ENCODE data around the gene LRRC3. TPM values are rescaled to one million over a fixed set of nuclear protein-coding genes. Genes with fewer than 3 reads are reported as not detected.
"Not testable (repeated sequence)": the region's sequence is repeated elsewhere in the genome, so short reads cannot be mapped to it uniquely, and the experiment has no call there.

Gene LRRC3
- total RNA-seq, 2 donors from 2014 or later: 3.5 TPM

GRCh38 chr21:44466996-44467858 is 11.9 kb downstream of the LRRC3 start:
- no peaks in the 10 kb centered on the region for H3K36me3 Mint-ChIP-seq (ENCODE audit: low read depth)
- no peak for ATAC-seq (replicated peaks)
- H3K4me1 Mint-ChIP-seq: no peaks in the 10 kb centered on the region
- H3K4me3 Mint-ChIP-seq: no peak overlapping the region
- H3K27me3 Mint-ChIP-seq: no peaks in the 10 kb centered on the region
- no peak overlapping the region for H3K27ac Mint-ChIP-seq
- H3K9me3 Mint-ChIP-seq: no peaks in the 10 kb centered on the region

- ATAC-seq (replicated peaks): no peak
- Mint-ChIP-seq H3K27ac (no peak overlapping the region), H3K9me3 (no peaks in the 10 kb centered on the region), H3K27me3 (no peaks in the 10 kb centered on the region), H3K36me3 (ENCODE audit: low read depth) (no peaks in the 10 kb centered on the region), H3K4me1 (no peaks in the 10 kb centered on the region), H3K4me3 (no peak overlapping the region)
Observed at GRCh38 chr21:44467859-44468195, 12.5 kb downstream of the LRRC3 start.

- H3K9me3 Mint-ChIP-seq: no peaks in the 10 kb centered on the region
- no peaks in the 10 kb centered on the region for H3K27me3 Mint-ChIP-seq
- H3K36me3 Mint-ChIP-seq (ENCODE audit: low read depth): no peaks in the 10 kb centered on the region
- H3K4me3 Mint-ChIP-seq: no peak overlapping the region
- no peaks in the 10 kb centered on the region for H3K4me1 Mint-ChIP-seq
- no peak overlapping the region for H3K27ac Mint-ChIP-seq
- no peak for ATAC-seq (replicated peaks)
Observed at GRCh38 chr21:44471341-44471740, 16.0 kb downstream of the LRRC3 start.

DNA sequence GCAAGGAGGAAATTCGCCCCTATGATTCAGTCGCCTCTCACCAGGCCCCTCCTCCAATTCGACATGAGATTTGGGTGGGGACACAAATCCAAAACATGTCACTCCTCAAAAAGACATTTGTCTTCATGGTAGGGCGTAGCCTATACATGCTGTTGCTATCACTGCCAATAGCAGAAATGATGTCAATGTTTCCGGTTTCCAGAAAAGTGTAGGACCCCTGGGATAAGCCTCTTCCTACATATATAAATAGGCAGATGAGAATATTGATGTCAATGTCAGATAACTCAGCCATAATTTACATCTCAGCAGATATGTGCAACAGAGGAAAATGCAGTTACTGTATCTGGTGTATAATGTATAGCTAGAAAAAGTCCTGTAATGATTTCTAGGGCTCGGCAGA is 16.7 kb downstream of the LRRC3 start:
- no peaks in the 10 kb centered on the region for H3K36me3 Mint-ChIP-seq (ENCODE audit: low read depth)
- no peaks in the 10 kb centered on the region for H3K27me3 Mint-ChIP-seq
- no peak for ATAC-seq (replicated peaks)
- H3K27ac Mint-ChIP-seq: no peak overlapping the region
- H3K4me1 Mint-ChIP-seq: no peaks in the 10 kb centered on the region
- no peak overlapping the region for H3K4me3 Mint-ChIP-seq
- no peaks in the 10 kb centered on the region for H3K9me3 Mint-ChIP-seq

- Mint-ChIP-seq H3K4me3 (no peak overlapping the region), H3K4me1 (peaks cover 2% of the 10 kb centered on the region), H3K36me3 (ENCODE audit: low read depth) (no peaks in the 10 kb centered on the region), H3K27ac (no peak overlapping the region), H3K9me3 (no peaks in the 10 kb centered on the region), H3K27me3 (no peaks in the 10 kb centered on the region)
- ATAC-seq (replicated peaks): no peak
Observed at GRCh38 chr21:44473915-44474555, 18.7 kb downstream of the LRRC3 start.

DNA sequence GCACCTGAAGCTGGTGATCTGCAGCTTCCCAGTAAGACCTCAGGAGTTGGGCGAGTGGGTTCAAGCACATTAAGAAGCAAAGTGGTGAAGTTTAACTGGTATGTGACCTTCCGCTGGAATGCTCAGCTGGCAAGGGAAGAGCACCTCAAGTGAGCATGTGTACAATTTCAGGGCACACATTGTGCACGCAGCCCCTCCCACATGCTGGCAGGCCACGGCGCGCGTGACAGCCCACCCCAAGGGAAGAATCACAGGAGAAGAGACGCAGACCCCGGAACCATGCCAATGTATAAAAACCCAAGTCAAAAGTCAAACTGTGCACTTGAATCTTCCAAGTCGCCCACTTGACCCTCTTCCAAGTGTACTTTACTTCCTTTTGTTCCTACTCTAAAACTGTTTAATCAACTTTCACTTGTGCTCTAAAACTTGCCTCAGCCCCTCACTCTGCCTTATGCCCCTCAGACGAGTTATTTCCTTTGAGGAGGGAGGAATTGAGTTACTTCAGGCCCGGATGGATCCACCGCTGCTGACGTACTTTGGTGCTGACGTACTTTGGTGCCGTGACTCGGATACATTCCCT is 20.0 kb downstream of the LRRC3 start:
- no peak for ATAC-seq (replicated peaks)
- Mint-ChIP-seq H3K4me3 (no peak overlapping the region), H3K4me1 (peaks cover 6% of the 10 kb centered on the region), H3K9me3 (no peaks in the 10 kb centered on the region), H3K27ac (no peak overlapping the region), H3K36me3 (ENCODE audit: low read depth) (no peaks in the 10 kb centered on the region), H3K27me3 (no peaks in the 10 kb centered on the region)

DNA sequence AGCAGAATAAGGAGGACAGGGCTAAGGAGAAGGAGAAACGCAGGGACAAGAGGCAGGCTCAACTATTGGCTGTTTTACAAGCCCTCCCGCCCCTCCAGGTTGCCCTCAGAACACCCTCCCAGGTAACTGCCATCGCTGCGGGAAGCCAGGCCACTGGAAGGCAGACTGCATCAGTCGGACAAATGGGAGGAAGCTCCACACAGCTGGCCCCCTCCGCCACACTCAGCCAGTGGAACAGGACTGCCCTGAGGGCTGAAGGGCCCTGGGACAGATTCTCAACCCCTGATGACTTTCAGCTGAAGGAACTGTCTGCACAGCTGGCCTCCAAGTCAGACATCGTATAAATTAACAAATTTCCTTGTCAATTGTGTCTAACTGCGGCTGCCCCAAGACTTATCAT is 21.8 kb downstream of the LRRC3 start:
- Mint-ChIP-seq H3K9me3 (no peaks in the 10 kb centered on the region), H3K27me3 (no peaks in the 10 kb centered on the region), H3K36me3 (ENCODE audit: low read depth) (no peaks in the 10 kb centered on the region), H3K4me1 (peaks cover 6% of the 10 kb centered on the region), H3K4me3 (no peak overlapping the region), H3K27ac (no peak overlapping the region)
- ATAC-seq (replicated peaks): no peak

GRCh38 chr21:44477712-44478111 is 22.4 kb downstream of the LRRC3 start:
- Mint-ChIP-seq H3K4me3 (no peak overlapping the region), H3K36me3 (ENCODE audit: low read depth) (no peaks in the 10 kb centered on the region), H3K27me3 (no peaks in the 10 kb centered on the region), H3K4me1 (peaks cover 6% of the 10 kb centered on the region), H3K27ac (peak overlapping the region; percentile 37), H3K9me3 (no peaks in the 10 kb centered on the region)
- ATAC-seq (replicated peaks): no peak

- no peaks in the 10 kb centered on the region for H3K36me3 Mint-ChIP-seq (ENCODE audit: low read depth)
- no peak overlapping the region for H3K27ac Mint-ChIP-seq
Observed at GRCh38 chr21:44478124-44478800, 23.0 kb downstream of the LRRC3 start.

DNA sequence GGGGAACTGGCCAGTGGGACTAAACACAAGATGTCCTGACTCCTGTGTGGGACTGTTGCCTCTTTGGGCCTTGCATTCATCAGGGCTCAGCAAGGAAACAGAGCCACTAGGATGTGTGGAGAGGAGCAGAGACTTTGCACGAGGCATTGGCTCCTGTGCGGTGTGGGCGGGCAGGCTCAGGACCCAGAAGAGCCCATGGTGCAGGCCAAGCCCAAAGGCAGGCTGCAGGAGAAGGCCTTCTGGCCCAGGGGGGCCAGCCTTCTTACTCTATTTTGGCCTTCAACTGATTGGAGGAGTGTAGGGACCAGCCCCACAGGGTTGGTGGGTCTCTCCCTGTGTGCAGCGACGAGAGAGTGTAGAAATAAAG is 23.5 kb downstream of the LRRC3 start:
- ATAC-seq (replicated peaks): no peak
- H3K27me3 Mint-ChIP-seq: no peaks in the 10 kb centered on the region
- H3K36me3 Mint-ChIP-seq (ENCODE audit: low read depth): no peaks in the 10 kb centered on the region
- H3K27ac Mint-ChIP-seq: peak overlapping the region; percentile 85
- H3K9me3 Mint-ChIP-seq: no peaks in the 10 kb centered on the region
- H3K4me3 Mint-ChIP-seq: peak overlapping the region; percentile 63
- peaks cover 6% of the 10 kb centered on the region for H3K4me1 Mint-ChIP-seq

More at GRCh38 chr21:44478124-44478800, 23.0 kb downstream of the LRRC3 start:
- Mint-ChIP-seq H3K4me1 (peaks cover 6% of the 10 kb centered on the region), H3K27me3 (no peaks in the 10 kb centered on the region), H3K9me3 (no peaks in the 10 kb centered on the region), H3K4me3 (no peak overlapping the region)
- ATAC-seq (replicated peaks): no peak

GRCh38 chr21:44479556-44480199 is 24.4 kb downstream of the LRRC3 start:
- H3K4me1 Mint-ChIP-seq; ATAC-seq (replicated peaks); H3K27me3 Mint-ChIP-seq; H3K36me3 Mint-ChIP-seq (ENCODE audit: low read depth); H3K9me3 Mint-ChIP-seq: not testable (repeated sequence)
- peak overlapping the region; percentile 85 for H3K27ac Mint-ChIP-seq
- peak overlapping the region; percentile 63 for H3K4me3 Mint-ChIP-seq

DNA sequence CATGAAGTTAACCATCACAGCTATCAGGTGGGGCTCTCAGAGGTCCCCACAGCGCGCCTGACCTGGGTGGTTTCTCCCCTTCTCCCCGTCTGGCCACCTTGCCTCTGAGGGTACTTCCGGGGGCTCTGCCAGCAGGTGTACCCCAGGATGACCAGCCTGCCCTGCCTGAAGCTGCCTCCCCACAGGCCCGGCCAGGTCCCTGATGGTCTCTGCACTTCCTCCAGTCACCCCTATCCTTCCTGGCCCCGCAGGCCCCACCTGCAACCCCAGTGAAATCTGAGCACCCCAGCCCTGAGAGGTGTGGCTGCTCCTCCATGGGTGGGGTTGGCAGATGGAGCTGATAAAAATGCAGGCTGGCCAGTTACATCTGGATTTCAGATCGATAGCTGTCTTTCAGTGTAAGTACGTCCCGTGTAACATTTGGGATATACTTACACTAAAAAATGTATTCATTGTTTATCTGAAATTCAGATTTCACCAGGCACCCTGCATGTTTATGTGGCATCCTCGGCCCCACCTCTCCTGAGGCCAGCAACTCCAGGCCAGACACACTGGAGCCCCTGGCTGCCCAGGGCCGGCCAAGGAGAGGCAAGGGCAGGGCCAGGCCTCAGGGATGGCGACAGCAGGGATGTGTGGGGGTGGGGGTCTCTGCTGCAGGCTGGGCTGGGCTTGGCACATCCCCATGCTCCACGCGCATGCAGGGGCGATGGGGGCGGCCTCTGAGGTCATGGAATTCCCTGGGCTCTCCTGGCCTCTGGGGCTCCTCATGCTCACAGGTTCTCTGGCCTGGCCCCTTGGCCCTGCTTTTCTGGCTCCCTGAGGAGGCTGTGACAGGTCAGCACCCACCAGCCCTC is 25.1 kb downstream of the LRRC3 start:
- H3K4me3 Mint-ChIP-seq: peak overlapping the region; percentile 63
- no peak for ATAC-seq (replicated peaks)
- H3K27ac Mint-ChIP-seq: peak overlapping the region; percentile 62
- no peaks in the 10 kb centered on the region for H3K36me3 Mint-ChIP-seq (ENCODE audit: low read depth)
- peaks cover 4% of the 10 kb centered on the region for H3K27me3 Mint-ChIP-seq
- H3K4me1 Mint-ChIP-seq: peaks cover 6% of the 10 kb centered on the region
- no peaks in the 10 kb centered on the region for H3K9me3 Mint-ChIP-seq

DNA sequence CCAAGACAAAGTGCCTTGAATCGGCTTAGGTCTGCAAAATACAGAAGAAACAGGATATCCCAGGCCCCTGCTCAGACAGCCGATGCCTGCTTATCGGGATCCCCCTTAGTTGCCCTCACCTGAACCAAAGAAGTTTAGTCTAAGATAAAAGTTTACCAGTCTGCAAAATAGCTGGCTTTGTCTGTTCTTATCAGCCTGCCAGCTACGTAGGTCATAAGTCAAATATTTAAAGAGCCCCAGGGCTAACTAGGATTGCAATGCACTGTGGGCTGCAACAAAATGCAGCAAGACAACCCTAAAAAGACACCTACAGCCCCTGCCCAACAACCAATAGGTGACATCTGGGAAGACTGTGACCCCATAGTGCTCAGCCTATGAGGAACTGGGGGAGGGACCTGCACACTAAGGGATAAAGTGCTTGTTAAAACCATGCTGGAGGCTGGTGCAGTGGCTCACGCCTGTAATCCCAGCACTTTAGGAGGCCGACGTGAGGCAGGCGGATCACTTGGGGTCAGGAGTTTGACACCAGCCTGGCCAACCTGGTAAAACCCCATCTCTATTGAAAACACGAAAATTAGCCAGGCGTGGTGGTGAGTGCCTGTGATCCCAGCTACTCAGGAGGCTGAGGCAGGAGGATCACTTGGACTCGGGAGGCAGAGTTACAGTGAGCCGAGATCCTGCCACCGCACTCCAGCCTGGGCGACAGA is 27.4 kb downstream of the LRRC3 start:
- Mint-ChIP-seq H3K36me3 (ENCODE audit: low read depth) (no peaks in the 10 kb centered on the region), H3K27ac (no peak overlapping the region), H3K4me3 (no peak overlapping the region), H3K9me3 (no peaks in the 10 kb centered on the region), H3K27me3 (peaks cover 4% of the 10 kb centered on the region), H3K4me1 (peaks cover 6% of the 10 kb centered on the region)
- ATAC-seq (replicated peaks): no peak

All from activated T-helper 17 cell treated with anti-CD3 and anti-CD28 coated beads, Interleukin-2, amount 50 U/mL, for 72 hours (primary cell).